Common myeloid progenitor, CD34-positive (primary cell): Measurements from ENCODE around the gene PCK2.
A peak's percentile ranks its signal among the peaks of the same experiment; 100 is the strongest.

Experiments
- CTCF ChIA-PET: fragments of 350-600 bp; sonication (Branson Sonifier 250); formaldehyde crosslinking; loops from one replicate; lab custom pipeline; 2021; ENCODE audit warnings: antibody characterized with exemption; lab: Charles Lee
- POLR2A ChIA-PET: fragments of 350-600 bp; sonication (Branson Sonifier 250); formaldehyde crosslinking; loops from one replicate; lab custom pipeline; 2021; ENCODE audit warnings: antibody characterized with exemption; lab: Charles Lee
- DNase-seq, 3 donors: peaks; one replicate each; pipeline versions ENCODE4 v3.0.0 to v3.0.0-alpha.2; 2013
- H3K27ac ChIP-seq, 2 experiments: 1 replicate in 1 of 2; 2 replicates in 1 of 2; pipeline ENCODE4 v1.7.0; 2013; ENCODE audit warnings: inconsistent platforms in 2 of 2, low read length in 2 of 2, mild to moderate bottlenecking in 2 of 2, low read depth in 1 of 2, moderate library complexity in 1 of 2; ENCODE audit not compliant: severe bottlenecking in 2 of 2, insufficient read depth in 1 of 2, poor library complexity in 1 of 2
- H3K27me3 ChIP-seq, 5 experiments: replicated peaks in 2 of 5; 1 replicate in 3 of 5; 2 replicates in 2 of 5; pipeline versions ENCODE4 v1.6.1 to v1.7.0; 2013; ENCODE audit warnings: low read length in 4 of 5, mild to moderate bottlenecking in 2 of 5, moderate library complexity in 2 of 5, inconsistent platforms in 1 of 5; ENCODE audit not compliant: insufficient read depth in 5 of 5, control insufficient read depth in 4 of 5
- H3K36me3 ChIP-seq, 4 experiments: 1 replicate in 2 of 4; 2 replicates in 2 of 4; pipeline versions ENCODE4 v1.6.1 to v1.7.0; 2013; ENCODE audit warnings: low read length in 3 of 4, control low read depth in 1 of 4, mild to moderate bottlenecking in 1 of 4; ENCODE audit not compliant: control insufficient read depth in 4 of 4, insufficient read depth in 4 of 4
- H3K4me1 ChIP-seq, 4 experiments: 1 replicate in 3 of 4; 2 replicates in 1 of 4; pipeline versions ENCODE4 v1.6.1 to v1.7.1; 2013; ENCODE audit warnings: low read length in 3 of 4, mild to moderate bottlenecking in 3 of 4, control low read depth in 1 of 4, inconsistent platforms in 1 of 4, moderate library complexity in 1 of 4; ENCODE audit not compliant: control insufficient read depth in 4 of 4, insufficient read depth in 4 of 4; ENCODE audit errors: control extremely low read depth in 1 of 4
- H3K4me3 ChIP-seq, 7 experiments: 1 replicate in 4 of 7; 2 replicates in 3 of 7; pipeline versions ENCODE4 v1.5.1 to v1.7.0; 2013; ENCODE audit warnings: mild to moderate bottlenecking in 7 of 7, low read length in 6 of 7, moderate library complexity in 6 of 7, inconsistent platforms in 2 of 7, low read depth in 2 of 7, control low read depth in 1 of 7; ENCODE audit not compliant: insufficient read depth in 4 of 7, control insufficient read depth in 1 of 7; ENCODE audit errors: extremely low read depth in 1 of 7
- H3K9me3 ChIP-seq, 5 experiments: 1 replicate in 4 of 5; 2 replicates in 1 of 5; pipeline versions ENCODE4 v1.6.1 to v1.7.1; 2013; ENCODE audit warnings: low read length in 4 of 5, mild to moderate bottlenecking in 2 of 5, inconsistent platforms in 1 of 5, low read depth in 1 of 5, moderate library complexity in 1 of 5; ENCODE audit not compliant: control insufficient read depth in 4 of 5, insufficient read depth in 2 of 5; ENCODE audit errors: control extremely low read depth in 1 of 5
- WGBS: methylation state at CpG from one replicate; pipeline ENCODE4 v1.1.5; 2013; ENCODE audit not compliant: insufficient coverage; 5-methylcytosine and 5-hydroxymethylcytosine counted together

PCK2 gene

GRCh38 chr14:24095271-24096068 lies 1.4 kb downstream of the PCK2 start:
- H3K36me3 ChIP-seq: peaks cover 0 to 32% (median 16%) of the 10 kb centered on the region in 4 experiments
- peaks cover 0 to 37% (median 29%) of the 10 kb centered on the region in 4 experiments for H3K4me1 ChIP-seq
- POLR2A ChIA-PET: interaction anchor here (1.7 to 2.6 kb wide), 3 partner anchors 10 to 18 kb away, joined by 5 to 12 read pairs (median 11); partner anchors contain the start of genes DCAF11 and NRL
- peak overlapping the region; percentile 80 to 90 for H3K27ac ChIP-seq
- peak; percentile 38 to 77 (median 69) for DNase-seq
- 36% methylated on average over 9 of the region's 12 CpGs for WGBS
- no peaks in the 10 kb centered on the region for H3K27me3 ChIP-seq
- peak overlapping the region; percentile 48 to 86 (median 77) for H3K4me3 ChIP-seq
- no peaks in the 10 kb centered on the region for H3K9me3 ChIP-seq
- CTCF ChIA-PET: interaction anchor here (0.7 to 8.7 kb wide), 8 partner anchors 11 to 88 kb away, joined by 3 to 178 read pairs (median 9); partner anchors contain the start of genes CARMIL3, DCAF11, IRF9 and NRL

GRCh38 chr14:24096545-24097181 lies 2.6 kb downstream of the PCK2 start:
- H3K36me3 ChIP-seq: peaks cover 0 to 44% (median 21%) of the 10 kb centered on the region in 4 experiments
- DNase-seq: no peak
- H3K9me3 ChIP-seq: no peaks in the 10 kb centered on the region
- H3K27me3 ChIP-seq: no peaks in the 10 kb centered on the region
- ChIA-PET CTCF (interaction anchor here (0.8 to 7.1 kb wide), 5 partner anchors 11 to 38 kb away, joined by 3 to 83 read pairs (median 5); partner anchors contain the start of genes DCAF11 and NRL), POLR2A (no interaction called here)
- peaks cover 0 to 34% (median 27%) of the 10 kb centered on the region in 4 experiments for H3K4me1 ChIP-seq
- H3K4me3 ChIP-seq: no peak overlapping the region
- H3K27ac ChIP-seq: no peak overlapping the region
- 100% methylated on average over 8 of the region's 8 CpGs for WGBS

- H3K27ac ChIP-seq: no peak overlapping the region
- no peaks in the 10 kb centered on the region for H3K27me3 ChIP-seq
- H3K36me3 ChIP-seq: peaks cover 0 to 55% (median 27%) of the 10 kb centered on the region in 4 experiments
- POLR2A ChIA-PET: no interaction called here
- H3K4me1 ChIP-seq: peaks cover 0 to 24% (median 18%) of the 10 kb centered on the region in 4 experiments
- no peak for DNase-seq
- CTCF ChIA-PET: interaction anchor here (0.9 to 7.1 kb wide), 4 partner anchors 10 to 60 kb away, joined by 3 to 83 read pairs (median 4); partner anchors contain the start of gene EMC9
- no peak overlapping the region for H3K4me3 ChIP-seq
- H3K9me3 ChIP-seq: no peaks in the 10 kb centered on the region
- 96% methylated on average over 16 of the region's 16 CpGs for WGBS
Measured at GRCh38 chr14:24098229-24098926, 4.3 kb downstream of the PCK2 start.

- Histone ChIP-seq H3K27me3 (no peaks in the 10 kb centered on the region), H3K36me3 (peaks cover 0 to 63% (median 30%) of the 10 kb centered on the region in 4 experiments), H3K9me3 (no peaks in the 10 kb centered on the region), H3K27ac (no peak overlapping the region), H3K4me3 (no peak overlapping the region), H3K4me1 (peaks cover 0 to 16% (median 13%) of the 10 kb centered on the region in 4 experiments)
- no peak for DNase-seq
- ChIA-PET POLR2A (no interaction called here), CTCF (interaction anchor here (7.1 kb wide), 1 partner anchor 9 kb away, joined by 83 read pairs; no protein-coding TSS in a partner anchor)
- 96% methylated on average over 15 of the region's 17 CpGs for WGBS
Measured at GRCh38 chr14:24098927-24099813, 5.1 kb downstream of the PCK2 start.

GRCh38 chr14:24100197-24100981 lies 6.3 kb downstream of the PCK2 start:
- POLR2A ChIA-PET: no interaction called here
- DNase-seq: no peak
- no peak overlapping the region for H3K4me3 ChIP-seq
- peaks cover 0 to 5% (median 0%) of the 10 kb centered on the region in 5 experiments for H3K9me3 ChIP-seq
- CTCF ChIA-PET: interaction anchor here (1.1 to 11.6 kb wide), 3 partner anchors 8 to 41 kb away, joined by 3 to 188 read pairs (median 83); no protein-coding TSS in a partner anchor
- peaks cover 0 to 68% (median 34%) of the 10 kb centered on the region in 4 experiments for H3K36me3 ChIP-seq
- no peak overlapping the region for H3K27ac ChIP-seq
- H3K27me3 ChIP-seq: no peaks in the 10 kb centered on the region
- 96% methylated on average over 2 of the region's 4 CpGs for WGBS
- peaks cover 0 to 6% (median 5%) of the 10 kb centered on the region in 4 experiments for H3K4me1 ChIP-seq
